ENCODE results near the gene MED7. TPM values are rescaled to one million over a fixed set of nuclear protein-coding genes. Genes with fewer than 3 reads are reported as not detected.

The MED7 gene
- total RNA-seq, 1 donor from 2014 or later = 9.6 TPM

GRCh38 chr5:157180374-157181264, 38.0 kb upstream of the MED7 start, which contains the start of gene ITK:
Gene ITK (plus strand): TSS chr5:157180840. CDS start chr5:157180978, 138 bp downstream.
- DNase-seq (ENCODE audit: low read depth) (no peak), FAIRE-seq (no peak)
- H3K4me3 Mint-ChIP-seq (ENCODE audit: unreplicated experiment) = no peak within 1 kb of the TSS
- Histone ChIP-seq H3K79me2 (ENCODE audit: insufficient read depth, low read length) (no peaks in the 10 kb centered on the region), H3K27me3 (ENCODE audit: insufficient read depth, low read length) (peaks cover 15% of the 10 kb centered on the region), H3K27ac (ENCODE audit: low read depth, low read length) (no peak within 1 kb of the TSS), H3K4me2 (ENCODE audit: low read length) (no peak within 1 kb of the TSS), H4K20me1 (ENCODE audit: insufficient read depth, low read length) (no peaks in the 10 kb centered on the region), H3K36me3 (ENCODE audit: insufficient read depth, low read length) (no peaks in the 10 kb centered on the region), H3K9ac (ENCODE audit: low read length) (no peak within 1 kb of the TSS), H2AFZ (ENCODE audit: low read depth, low read length) (no peak within 1 kb of the TSS), H3K9me3 (ENCODE audit: insufficient read depth, low read depth, low read length) (no peaks in the 10 kb centered on the region), H3K4me1 (ENCODE audit: insufficient read depth, low read length) (no peaks in the 10 kb centered on the region), H3K4me3 (ENCODE audit: insufficient read depth, low read depth, low read length) (no peak within 1 kb of the TSS)
- H3K27me3 Mint-ChIP-seq (ENCODE audit: low read depth, unreplicated experiment) = peaks cover 13% of the 10 kb centered on the region
- H3K9me3 Mint-ChIP-seq (ENCODE audit: unreplicated experiment) = peaks cover 5% of the 10 kb centered on the region
- H3K4me1 Mint-ChIP-seq (ENCODE audit: low read depth, unreplicated experiment) = no peaks in the 10 kb centered on the region
- H3K36me3 Mint-ChIP-seq (ENCODE audit: low read depth, unreplicated experiment) = no peaks in the 10 kb centered on the region
- TF ChIP-seq, protein P1, sequence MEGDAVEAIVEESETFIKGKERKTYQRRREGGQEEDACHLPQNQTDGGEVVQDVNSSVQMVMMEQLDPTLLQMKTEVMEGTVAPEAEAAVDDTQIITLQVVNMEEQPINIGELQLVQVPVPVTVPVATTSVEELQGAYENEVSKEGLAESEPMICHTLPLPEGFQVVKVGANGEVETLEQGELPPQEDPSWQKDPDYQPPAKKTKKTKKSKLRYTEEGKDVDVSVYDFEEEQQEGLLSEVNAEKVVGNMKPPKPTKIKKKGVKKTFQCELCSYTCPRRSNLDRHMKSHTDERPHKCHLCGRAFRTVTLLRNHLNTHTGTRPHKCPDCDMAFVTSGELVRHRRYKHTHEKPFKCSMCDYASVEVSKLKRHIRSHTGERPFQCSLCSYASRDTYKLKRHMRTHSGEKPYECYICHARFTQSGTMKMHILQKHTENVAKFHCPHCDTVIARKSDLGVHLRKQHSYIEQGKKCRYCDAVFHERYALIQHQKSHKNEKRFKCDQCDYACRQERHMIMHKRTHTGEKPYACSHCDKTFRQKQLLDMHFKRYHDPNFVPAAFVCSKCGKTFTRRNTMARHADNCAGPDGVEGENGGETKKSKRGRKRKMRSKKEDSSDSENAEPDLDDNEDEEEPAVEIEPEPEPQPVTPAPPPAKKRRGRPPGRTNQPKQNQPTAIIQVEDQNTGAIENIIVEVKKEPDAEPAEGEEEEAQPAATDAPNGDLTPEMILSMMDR (IDR thresholded peaks at IDR 0.05; ENCODE audit: insufficient read depth, low read depth, low read length) = no peak
- no peak for TF ChIP-seq EZH2 (IDR thresholded peaks at IDR 0.05; ENCODE audit: insufficient read depth, low read length)
- no peak within 1 kb of the TSS for H3K27ac Mint-ChIP-seq (ENCODE audit: unreplicated experiment)

DNA sequence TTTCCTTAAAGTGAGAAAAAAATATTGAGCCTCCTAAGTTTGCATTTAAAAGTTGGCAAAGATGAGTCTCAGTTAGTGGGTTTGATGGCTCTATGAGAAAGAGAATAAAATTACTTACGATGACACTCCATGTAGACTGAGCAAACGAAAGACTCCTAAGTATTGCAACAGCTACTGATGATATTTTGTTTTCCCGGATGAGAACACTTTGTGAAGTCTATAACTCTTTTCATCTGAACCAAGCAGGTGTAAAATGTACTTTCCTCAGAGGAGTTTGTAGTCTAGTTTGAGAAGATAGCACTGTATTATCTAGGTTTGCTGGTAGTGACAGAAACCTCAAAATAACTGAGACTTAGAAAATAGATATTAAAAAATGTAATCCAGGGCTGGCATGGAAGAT, 36.3 kb upstream of the MED7 start:
- TF ChIP-seq, protein P1 (IDR thresholded peaks at IDR 0.05; ENCODE audit: insufficient read depth, low read depth, low read length) = no peak
- no peak for TF ChIP-seq EZH2 (IDR thresholded peaks at IDR 0.05; ENCODE audit: insufficient read depth, low read length)
- FAIRE-seq (no peak), DNase-seq (ENCODE audit: low read depth) (no peak)
- Histone ChIP-seq H3K27ac (ENCODE audit: low read depth, low read length) (no peak overlapping the region), H4K20me1 (ENCODE audit: insufficient read depth, low read length) (no peaks in the 10 kb centered on the region), H3K9me3 (ENCODE audit: insufficient read depth, low read depth, low read length) (no peaks in the 10 kb centered on the region), H3K9ac (ENCODE audit: low read length) (no peak overlapping the region), H3K4me2 (ENCODE audit: low read length) (no peak overlapping the region), H3K36me3 (ENCODE audit: insufficient read depth, low read length) (no peaks in the 10 kb centered on the region), H2AFZ (ENCODE audit: low read depth, low read length) (no peak overlapping the region), H3K27me3 (ENCODE audit: insufficient read depth, low read length) (peaks cover 12% of the 10 kb centered on the region), H3K4me3 (ENCODE audit: insufficient read depth, low read depth, low read length) (no peak overlapping the region), H3K4me1 (ENCODE audit: insufficient read depth, low read length) (no peaks in the 10 kb centered on the region), H3K79me2 (ENCODE audit: insufficient read depth, low read length) (no peaks in the 10 kb centered on the region)
- H3K27me3 Mint-ChIP-seq (ENCODE audit: low read depth, unreplicated experiment) = peaks cover 13% of the 10 kb centered on the region
- H3K27ac Mint-ChIP-seq (ENCODE audit: unreplicated experiment) = no peak overlapping the region
- H3K4me3 Mint-ChIP-seq (ENCODE audit: unreplicated experiment) = no peak overlapping the region
- H3K36me3 Mint-ChIP-seq (ENCODE audit: low read depth, unreplicated experiment) = no peaks in the 10 kb centered on the region
- H3K9me3 Mint-ChIP-seq (ENCODE audit: unreplicated experiment) = peaks cover 5% of the 10 kb centered on the region
- H3K4me1 Mint-ChIP-seq (ENCODE audit: low read depth, unreplicated experiment) = no peaks in the 10 kb centered on the region

GRCh38 chr5:157177953-157178352, 35.3 kb upstream of the MED7 start:
- no peaks in the 10 kb centered on the region for H3K36me3 Mint-ChIP-seq (ENCODE audit: low read depth, unreplicated experiment)
- Histone ChIP-seq H3K4me2 (ENCODE audit: low read length) (no peak overlapping the region), H3K36me3 (ENCODE audit: insufficient read depth, low read length) (no peaks in the 10 kb centered on the region), H3K9ac (ENCODE audit: low read length) (no peak overlapping the region), H3K9me3 (ENCODE audit: insufficient read depth, low read depth, low read length) (no peaks in the 10 kb centered on the region), H3K79me2 (ENCODE audit: insufficient read depth, low read length) (no peaks in the 10 kb centered on the region), H4K20me1 (ENCODE audit: insufficient read depth, low read length) (no peaks in the 10 kb centered on the region), H3K27ac (ENCODE audit: low read depth, low read length) (no peak overlapping the region), H3K27me3 (ENCODE audit: insufficient read depth, low read length) (peaks cover 12% of the 10 kb centered on the region), H2AFZ (ENCODE audit: low read depth, low read length) (no peak overlapping the region), H3K4me3 (ENCODE audit: insufficient read depth, low read depth, low read length) (no peak overlapping the region), H3K4me1 (ENCODE audit: insufficient read depth, low read length) (no peaks in the 10 kb centered on the region)
- peaks cover 5% of the 10 kb centered on the region for H3K9me3 Mint-ChIP-seq (ENCODE audit: unreplicated experiment)
- H3K4me1 Mint-ChIP-seq (ENCODE audit: low read depth, unreplicated experiment) = peaks cover under 1% of the 10 kb centered on the region
- DNase-seq (ENCODE audit: low read depth) (no peak), FAIRE-seq (no peak)
- TF ChIP-seq, protein P1 (IDR thresholded peaks at IDR 0.05; ENCODE audit: insufficient read depth, low read depth, low read length) = no peak
- no peak for TF ChIP-seq EZH2 (IDR thresholded peaks at IDR 0.05; ENCODE audit: insufficient read depth, low read length)
- H3K27me3 Mint-ChIP-seq (ENCODE audit: low read depth, unreplicated experiment) = peaks cover 13% of the 10 kb centered on the region
- H3K27ac Mint-ChIP-seq (ENCODE audit: unreplicated experiment) = no peak overlapping the region
- H3K4me3 Mint-ChIP-seq (ENCODE audit: unreplicated experiment) = no peak overlapping the region
